GM10248 (cell line): ENCODE results near the gene GALNTL6.
"Not testable (repeated sequence)": the region's sequence is repeated elsewhere in the genome, so short reads cannot be mapped to it uniquely, and the experiment has no call there.

ENCODE experiments used
- CTCF ChIA-PET: fragments of 300-600 bp; sonication (Branson Sonifier 250); formaldehyde crosslinking; extraction: SDS; loops from one replicate; lab custom pipeline; 2021; ENCODE audit warnings: antibody characterized with exemption; lab: Yijun Ruan, JAX
- POLR2A ChIA-PET: fragments of 350-650 bp; sonication (Branson Sonifier 250); formaldehyde crosslinking; extraction: SDS; loops from one replicate; lab custom pipeline; 2020; ENCODE audit warnings: antibody characterized with exemption; lab: Yijun Ruan, JAX
- DNase-seq: peaks from one replicate; pipeline ENCODE4 v3.0.0; 2012; ENCODE audit errors: extremely low spot score
- TF ChIP-seq, protein P1 (sequence below): IDR thresholded peaks from 2 replicates; pipeline ENCODE4 v1.5.1; 2012; ENCODE audit warnings: mild to moderate bottlenecking, low read depth; ENCODE audit errors: extremely low read depth, missing control alignments, control extremely low read depth

The GALNTL6 gene

DNA sequence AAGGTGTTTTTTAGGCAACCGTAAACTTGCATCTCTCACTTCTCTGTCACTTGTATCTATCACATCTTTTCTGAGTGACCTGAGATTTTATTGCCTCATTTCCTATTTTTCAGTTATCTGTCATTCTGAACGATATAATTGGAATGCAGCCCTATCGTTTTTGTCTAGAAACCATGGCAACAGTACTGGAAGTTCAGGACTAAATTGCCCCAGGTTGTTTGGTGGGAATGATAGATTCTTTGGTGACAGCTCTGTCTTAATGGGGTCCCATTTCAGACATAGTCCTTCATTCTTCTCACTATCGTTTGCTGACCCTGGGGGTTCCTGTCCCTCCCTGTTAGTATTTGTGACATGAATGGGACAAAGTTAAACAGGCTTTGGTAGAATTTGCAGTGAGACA is 1087.7 kb downstream of the GALNTL6 start:
- TF ChIP-seq, protein P1, sequence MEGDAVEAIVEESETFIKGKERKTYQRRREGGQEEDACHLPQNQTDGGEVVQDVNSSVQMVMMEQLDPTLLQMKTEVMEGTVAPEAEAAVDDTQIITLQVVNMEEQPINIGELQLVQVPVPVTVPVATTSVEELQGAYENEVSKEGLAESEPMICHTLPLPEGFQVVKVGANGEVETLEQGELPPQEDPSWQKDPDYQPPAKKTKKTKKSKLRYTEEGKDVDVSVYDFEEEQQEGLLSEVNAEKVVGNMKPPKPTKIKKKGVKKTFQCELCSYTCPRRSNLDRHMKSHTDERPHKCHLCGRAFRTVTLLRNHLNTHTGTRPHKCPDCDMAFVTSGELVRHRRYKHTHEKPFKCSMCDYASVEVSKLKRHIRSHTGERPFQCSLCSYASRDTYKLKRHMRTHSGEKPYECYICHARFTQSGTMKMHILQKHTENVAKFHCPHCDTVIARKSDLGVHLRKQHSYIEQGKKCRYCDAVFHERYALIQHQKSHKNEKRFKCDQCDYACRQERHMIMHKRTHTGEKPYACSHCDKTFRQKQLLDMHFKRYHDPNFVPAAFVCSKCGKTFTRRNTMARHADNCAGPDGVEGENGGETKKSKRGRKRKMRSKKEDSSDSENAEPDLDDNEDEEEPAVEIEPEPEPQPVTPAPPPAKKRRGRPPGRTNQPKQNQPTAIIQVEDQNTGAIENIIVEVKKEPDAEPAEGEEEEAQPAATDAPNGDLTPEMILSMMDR = no peak
- ChIA-PET POLR2A (no interaction called here), CTCF (interaction anchor here (0.9 kb wide), 1 partner anchor 9 kb away, joined by 3 read pairs; no protein-coding TSS in a partner anchor)
- no peak for DNase-seq

DNA sequence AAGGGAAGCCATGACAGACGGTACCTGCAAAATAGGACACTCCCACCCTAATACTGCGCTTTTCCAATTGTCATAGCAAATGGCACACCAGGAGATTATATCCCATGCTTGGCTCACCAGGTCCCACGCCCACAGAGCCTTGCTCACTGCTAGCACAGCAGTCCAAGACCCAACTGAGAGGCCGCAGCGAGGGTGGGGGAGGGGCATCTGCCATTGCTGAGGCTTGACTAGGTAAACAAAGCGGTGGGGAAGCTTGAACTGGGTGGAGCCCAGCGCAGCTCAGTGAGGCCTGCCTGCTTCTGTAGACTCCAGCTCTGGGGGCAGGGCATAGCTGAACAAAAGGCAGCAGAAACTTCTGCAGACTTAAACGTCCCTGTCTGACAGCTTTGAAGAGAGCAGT is 1099.3 kb downstream of the GALNTL6 start:
- DNase-seq, POLR2A ChIA-PET, CTCF ChIA-PET: not testable (repeated sequence)

DNA sequence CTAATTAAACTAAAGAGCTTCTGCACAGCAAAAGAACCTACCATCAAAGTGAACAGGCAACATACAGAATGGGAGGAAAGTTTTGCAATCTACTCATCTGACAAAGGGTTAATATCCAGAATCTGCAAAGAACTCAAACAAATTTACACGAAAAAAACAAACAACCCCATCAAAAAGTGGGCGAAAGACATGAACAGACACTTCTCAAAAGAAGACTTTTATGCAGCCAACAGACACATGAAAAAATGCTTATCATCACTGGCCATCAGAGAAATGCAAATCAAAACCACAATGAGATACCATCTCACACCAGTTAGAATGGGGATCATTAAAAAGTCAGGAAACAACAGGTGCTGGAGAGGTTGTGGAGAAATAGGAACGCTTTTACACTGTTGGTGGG is 1104.2 kb downstream of the GALNTL6 start:
- DNase-seq, POLR2A ChIA-PET, CTCF ChIA-PET: not testable (repeated sequence)

DNA sequence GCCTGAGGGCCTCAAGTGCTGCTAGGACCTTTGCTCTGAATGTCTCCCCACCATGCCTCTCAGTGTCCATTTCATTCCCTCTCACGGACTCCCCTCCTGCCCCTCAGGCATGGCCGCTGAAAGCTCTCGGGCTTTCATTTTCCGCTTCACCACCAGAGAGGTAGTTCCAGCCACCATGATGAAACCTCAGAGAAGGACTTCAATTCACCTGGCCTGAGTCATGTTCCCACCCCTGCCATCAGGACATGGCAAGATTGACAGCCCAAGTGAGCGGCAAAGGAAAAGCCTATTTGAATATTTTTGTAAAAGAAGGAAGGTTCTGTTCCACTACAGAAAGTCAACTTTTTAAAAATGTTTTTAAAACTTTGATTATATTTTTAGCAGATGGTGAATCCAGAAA is 1106.1 kb downstream of the GALNTL6 start:
- CTCF ChIA-PET = no interaction called here
- POLR2A ChIA-PET = no interaction called here
- DNase-seq = no peak
- TF ChIP-seq, protein P1 = no peak

DNA sequence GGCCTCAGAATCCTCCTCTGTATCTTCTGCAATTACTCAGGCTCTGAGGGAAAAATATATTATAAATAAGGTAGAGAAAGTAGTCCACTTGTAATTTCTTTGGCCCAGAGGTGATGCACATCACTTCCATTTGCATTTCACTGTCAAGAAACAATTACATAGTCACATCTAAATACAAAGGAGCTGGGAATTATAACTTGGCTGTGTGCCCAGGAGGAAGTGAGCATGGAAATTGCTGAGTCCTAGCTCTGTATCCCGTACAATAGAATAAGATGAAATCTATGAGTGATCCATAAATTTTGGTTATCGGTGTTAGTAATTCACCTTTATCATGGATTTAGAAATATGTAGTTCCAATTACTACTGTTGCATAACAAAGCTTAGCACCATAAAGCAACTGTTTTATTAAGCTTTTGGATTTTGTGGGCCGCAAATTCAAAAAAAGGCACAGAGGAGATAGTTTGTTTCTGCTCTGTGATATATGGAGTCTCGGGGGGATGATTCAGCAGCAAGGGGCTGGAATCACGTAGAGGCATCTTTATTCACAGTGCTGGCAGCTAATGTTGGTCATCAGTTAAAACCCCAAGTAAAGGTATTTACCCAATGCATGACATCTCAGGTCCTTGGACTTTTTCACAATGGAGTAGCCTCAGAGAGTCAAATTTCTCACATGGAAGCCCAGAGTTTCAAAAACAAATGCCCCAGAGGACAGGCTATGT is 1114.1 kb downstream of the GALNTL6 start:
- CTCF ChIA-PET = interaction anchor here (1.4 kb wide), 1 partner anchor 34 kb away, joined by 3 read pairs; no protein-coding TSS in a partner anchor
- POLR2A ChIA-PET = no interaction called here
- TF ChIP-seq, protein P1 = no peak
- DNase-seq = no peak

DNA sequence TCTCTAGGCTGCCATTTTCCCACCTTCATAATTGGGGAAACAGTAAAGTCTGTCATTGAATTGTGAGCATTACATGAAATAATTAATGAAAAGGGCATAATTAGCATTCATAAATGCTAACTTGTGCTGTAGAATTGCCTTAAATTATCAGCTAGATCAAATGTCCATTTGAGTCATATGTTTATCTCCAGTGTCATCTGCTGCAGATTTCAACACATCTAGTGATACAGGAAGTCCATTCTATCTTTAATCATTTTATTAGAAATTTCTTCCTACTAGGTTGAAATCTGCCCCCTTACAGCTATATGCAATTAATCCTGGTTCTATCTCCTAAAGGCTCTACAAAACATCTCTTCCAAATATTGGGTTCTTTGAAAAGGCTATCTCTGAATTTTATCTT is 1115.1 kb downstream of the GALNTL6 start:
- TF ChIP-seq, protein P1 = no peak
- ChIA-PET CTCF (interaction anchor here (1.4 kb wide), 1 partner anchor 35 kb away, joined by 3 read pairs; no protein-coding TSS in a partner anchor), POLR2A (no interaction called here)
- no peak for DNase-seq

DNA sequence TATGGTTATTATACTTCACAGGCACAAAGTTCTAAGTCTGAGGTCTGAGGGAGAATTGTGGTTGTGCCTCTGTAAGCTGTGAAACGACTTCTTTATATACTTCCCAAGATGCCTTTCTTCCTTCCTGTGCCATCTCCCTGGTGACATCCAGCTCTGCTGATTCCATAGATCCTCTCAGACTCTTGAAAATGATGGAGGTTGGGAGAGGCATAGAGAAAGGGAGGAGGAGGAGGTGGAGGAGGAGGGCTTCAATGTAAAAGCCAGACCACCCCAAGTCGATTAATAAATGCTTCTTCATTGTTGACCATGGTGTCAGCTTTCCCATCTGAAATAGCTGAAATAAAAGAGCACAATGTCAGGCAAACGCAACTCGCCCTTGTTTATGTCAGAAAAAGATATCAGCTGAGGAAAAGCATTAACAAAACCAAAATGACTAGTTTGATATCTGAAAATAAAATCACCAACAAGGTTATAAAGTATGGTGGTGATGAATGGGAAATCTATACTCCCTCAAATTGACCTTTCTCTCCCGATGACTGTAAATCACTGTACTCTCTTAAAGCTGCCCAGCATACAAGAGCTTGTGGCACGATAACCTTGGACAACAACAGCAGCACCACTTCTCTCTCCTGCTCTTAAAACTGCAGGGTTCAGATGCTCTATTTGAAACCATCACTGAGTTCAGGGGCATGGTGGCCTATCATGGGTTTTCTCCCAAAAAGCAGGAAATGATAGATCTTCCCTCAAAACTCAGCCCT is 1125.0 kb downstream of the GALNTL6 start:
- TF ChIP-seq, protein P1 = no peak
- ChIA-PET POLR2A (no interaction called here), CTCF (no interaction called here)
- DNase-seq = no peak
